ENCODE results near the gene NLRP12. TPM values are rescaled to one million over a fixed set of nuclear protein-coding genes. Genes with fewer than 3 reads are reported as not detected.
"Not testable (repeated sequence)": the region's sequence is repeated elsewhere in the genome, so short reads cannot be mapped to it uniquely, and the experiment has no call there.

The NLRP12 gene, protein sequence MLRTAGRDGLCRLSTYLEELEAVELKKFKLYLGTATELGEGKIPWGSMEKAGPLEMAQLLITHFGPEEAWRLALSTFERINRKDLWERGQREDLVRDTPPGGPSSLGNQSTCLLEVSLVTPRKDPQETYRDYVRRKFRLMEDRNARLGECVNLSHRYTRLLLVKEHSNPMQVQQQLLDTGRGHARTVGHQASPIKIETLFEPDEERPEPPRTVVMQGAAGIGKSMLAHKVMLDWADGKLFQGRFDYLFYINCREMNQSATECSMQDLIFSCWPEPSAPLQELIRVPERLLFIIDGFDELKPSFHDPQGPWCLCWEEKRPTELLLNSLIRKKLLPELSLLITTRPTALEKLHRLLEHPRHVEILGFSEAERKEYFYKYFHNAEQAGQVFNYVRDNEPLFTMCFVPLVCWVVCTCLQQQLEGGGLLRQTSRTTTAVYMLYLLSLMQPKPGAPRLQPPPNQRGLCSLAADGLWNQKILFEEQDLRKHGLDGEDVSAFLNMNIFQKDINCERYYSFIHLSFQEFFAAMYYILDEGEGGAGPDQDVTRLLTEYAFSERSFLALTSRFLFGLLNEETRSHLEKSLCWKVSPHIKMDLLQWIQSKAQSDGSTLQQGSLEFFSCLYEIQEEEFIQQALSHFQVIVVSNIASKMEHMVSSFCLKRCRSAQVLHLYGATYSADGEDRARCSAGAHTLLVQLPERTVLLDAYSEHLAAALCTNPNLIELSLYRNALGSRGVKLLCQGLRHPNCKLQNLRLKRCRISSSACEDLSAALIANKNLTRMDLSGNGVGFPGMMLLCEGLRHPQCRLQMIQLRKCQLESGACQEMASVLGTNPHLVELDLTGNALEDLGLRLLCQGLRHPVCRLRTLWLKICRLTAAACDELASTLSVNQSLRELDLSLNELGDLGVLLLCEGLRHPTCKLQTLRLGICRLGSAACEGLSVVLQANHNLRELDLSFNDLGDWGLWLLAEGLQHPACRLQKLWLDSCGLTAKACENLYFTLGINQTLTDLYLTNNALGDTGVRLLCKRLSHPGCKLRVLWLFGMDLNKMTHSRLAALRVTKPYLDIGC
- under 1 TPM; 0.09 to 0.22 TPM for total RNA-seq
- long read RNA-seq = 0 reads

DNA sequence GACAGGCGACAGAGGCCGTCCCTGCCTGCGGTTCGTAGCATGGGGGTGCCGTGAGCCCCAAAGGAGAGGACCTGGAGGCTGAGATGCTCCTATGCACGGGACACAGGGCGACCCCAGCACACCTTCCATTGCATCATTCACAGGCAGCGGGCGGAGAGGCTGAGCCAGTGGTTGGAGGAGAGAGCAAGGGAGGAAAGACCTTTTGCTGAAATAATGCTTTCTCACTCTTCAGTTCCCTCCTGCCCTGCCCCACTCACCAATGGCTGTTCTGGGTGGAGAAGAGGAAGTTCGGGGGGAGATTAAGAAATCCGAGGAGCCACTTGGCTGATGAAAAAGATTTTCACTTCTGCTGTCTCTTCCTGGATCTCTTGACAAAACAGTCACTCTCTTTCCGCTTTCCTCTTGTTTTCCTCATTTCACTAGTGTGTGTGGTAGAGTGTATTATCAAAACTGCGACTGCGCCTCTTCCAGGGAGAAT, at the start of gene NLRP12:
Gene NLRP12 (minus strand): TSS at position 181 of the 478 bp plus-strand sequence. CDS start 140 bp downstream, at position 41.
- intact Hi-C loops (cut with DNase I, micrococcal nuclease) = no loop called here
- no peak for DNase-seq
- ATAC-seq = no peak

DNA sequence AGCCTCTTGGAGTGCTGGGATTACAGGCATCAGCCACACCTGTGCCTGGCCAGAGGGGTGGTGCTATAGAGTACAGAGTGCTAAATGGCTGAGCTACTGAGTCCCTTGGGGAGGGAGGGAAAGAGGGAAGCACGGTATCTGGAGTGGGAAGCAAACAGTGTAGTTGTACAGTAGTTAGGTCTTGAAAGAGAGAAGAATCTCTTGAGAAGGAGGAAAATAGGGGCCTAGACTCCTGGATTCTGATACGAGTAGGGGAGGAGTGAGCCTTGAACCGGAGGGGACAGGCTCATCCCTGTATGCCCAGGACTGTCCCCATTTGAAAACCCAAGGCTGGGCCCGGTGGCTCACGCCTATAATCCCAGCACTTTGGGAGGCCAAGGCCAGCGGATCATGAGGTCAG, 48.6 kb upstream of the NLRP12 start:
- intact Hi-C loops (cut with DNase I, micrococcal nuclease) = no loop called here
- no peak for DNase-seq
- ATAC-seq = no peak

DNA sequence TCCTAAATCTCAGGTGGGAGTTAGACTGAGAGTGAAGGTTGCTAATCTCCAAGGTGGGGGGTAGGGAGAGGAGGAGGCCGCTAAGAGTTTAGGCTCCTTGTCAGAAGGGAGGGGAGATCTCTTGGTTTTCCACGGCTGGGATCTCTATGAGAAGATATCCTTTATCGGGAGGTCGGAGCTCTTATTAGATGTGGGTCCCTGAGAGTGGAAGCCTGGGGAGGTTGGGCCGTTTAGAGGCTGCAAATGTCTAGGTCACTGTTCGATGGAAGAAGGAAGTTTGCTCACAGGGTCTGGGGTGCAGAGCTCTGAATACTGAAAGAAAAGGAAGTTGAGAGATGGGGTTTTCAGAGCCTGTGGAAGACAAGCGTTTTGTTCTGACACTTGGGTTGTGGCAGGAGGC, 47.3 kb upstream of the NLRP12 start:
- intact Hi-C loops (cut with DNase I, micrococcal nuclease) = no loop called here
- ATAC-seq (no peak), DNase-seq (no peak)

DNA sequence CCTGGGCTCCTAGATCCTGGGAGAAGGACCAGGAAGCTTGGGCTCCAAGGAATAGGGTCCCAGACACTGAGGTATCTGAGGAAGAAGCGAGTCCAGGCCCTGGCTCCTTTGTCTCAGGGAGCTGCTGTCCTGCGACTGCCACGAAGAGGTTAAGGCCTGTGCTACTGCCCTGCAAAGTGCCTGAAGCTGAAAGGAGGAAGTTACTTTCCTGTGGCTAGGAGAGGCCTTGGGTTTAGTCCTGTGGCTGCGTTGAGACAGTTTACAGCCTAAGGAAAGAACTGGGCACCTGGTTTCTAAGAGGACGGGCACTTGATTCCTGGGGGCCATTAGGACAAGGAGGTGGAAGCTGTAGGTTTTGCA, 46.4 kb upstream of the NLRP12 start:
- peak; percentile 61 to 75 for DNase-seq
- intact Hi-C loops (cut with DNase I, micrococcal nuclease) = no loop called here
- ATAC-seq = peak; percentile 31

DNA sequence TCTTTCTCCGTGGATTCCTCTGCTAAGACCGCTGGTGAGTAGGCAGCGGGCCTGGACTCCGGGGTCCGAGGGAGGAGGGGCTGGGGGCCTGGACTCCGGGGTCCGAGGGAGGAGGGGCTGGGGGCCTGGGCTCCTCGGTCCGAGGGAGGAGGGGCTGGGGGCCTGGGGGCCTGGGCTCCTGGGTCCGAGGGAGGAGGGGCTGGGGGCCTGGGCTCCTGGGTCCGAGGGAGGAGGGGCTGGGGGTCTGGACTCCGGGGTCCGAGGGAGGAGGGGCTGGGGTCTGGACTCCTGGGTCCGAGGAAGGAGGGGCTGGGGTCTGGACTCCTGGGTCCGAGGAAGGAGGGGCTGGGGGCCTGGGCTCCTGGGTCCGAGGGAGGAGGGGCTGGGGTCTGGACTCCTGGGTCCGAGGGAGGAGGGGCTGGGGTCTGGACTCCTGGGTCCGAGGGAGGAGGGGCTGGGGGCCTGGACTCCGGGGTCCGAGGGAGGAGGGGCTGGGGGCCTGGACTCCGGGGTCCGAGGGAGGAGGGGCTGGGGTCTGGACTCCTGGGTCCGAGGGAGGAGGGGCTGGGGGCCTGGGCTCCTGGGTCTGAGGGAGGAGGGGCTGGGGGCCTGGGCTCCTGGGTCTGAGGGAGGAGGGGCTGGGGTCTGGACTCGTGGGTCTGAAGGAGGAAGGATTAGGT, 45.8 kb upstream of the NLRP12 start:
- DNase-seq; ATAC-seq; intact Hi-C loops (cut with DNase I, micrococcal nuclease): not testable (repeated sequence)

DNA sequence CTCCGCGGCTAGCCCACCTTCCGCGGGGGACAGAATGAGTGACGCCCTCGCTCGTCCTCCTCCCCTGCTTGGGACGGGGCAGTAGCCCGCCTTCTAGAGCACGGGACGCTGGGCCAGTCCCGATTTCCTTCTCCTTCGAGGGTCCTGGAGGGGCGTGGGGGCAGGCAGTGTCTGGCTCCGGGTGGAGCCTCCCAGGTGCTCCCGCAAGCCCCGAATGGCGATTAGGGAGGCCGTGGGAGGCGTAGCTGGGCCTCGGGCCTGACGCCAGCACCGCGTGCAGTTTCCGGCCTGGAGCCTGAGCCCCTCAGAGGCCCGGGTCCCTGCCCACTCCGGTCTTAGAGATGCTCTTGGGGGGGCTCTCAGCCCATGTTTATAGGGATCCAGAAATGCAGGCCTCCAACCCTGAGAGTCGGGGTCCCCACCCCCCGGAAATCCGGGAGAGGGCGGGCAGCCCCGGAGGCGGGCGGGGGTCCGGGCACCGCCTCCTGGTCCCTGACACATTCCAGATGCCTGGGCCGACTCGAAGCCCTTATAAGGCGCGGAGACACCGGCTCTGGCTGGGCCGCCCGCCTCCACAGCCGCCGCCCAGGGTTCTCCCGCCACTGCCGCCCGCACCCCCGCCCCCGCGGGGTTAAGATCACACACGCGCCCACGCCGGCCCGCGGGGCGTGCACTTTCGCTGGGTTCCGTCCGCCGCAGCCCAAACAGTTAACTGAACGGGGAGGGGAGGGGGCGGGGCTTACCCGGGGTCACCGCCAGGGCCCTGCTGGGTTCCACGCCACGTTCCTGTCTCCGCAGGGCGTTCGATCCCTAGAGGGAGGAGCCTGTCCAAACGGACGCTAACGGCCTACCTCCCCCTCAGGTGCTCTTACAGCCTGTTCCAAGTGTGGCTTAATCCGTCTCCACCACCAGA, 45.0 kb upstream of the NLRP12 start:
- DNase-seq (peak; percentile 93 to 94), ATAC-seq (peak; percentile 66)
- intact Hi-C loops (cut with DNase I, micrococcal nuclease) = no loop called here

DNA sequence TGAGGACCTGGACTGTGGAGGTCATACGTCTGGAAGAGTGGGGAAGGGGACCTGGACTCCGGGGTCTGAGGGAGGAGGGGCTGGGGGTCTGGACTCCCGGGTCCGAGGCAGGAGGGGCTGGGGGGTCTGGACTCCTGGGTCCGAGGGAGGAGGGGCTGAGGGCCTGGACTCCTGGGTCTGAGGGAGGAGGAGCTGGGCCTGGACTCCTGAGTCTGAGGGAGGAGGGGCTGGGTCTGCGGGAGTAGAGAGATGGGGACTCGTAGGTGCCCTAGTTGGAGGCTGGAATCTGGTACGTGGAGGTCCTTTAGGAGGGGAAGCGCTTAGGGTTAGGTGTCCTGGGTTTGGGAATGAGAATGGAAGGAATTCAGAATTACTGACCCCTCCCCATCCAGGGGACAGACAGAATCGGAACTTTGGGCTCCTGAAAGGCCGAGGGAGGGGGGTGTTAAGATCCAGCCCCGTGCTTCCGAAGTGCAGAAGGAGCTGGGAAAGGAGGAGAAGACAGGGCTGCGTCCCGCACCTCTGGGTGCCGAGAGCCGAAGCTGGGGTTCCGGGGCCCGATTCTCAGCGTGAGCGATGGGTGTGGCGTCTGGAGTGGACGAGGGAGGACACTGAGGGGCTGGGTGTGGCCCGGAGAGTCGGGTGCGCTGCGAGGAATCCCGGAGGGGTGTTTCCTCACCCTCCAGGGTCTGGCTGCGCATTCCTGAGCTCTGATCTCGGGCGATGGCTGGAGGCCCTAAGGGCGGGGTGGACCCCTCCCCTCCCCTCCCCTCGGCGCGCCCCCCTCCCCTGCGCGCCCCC, 44.2 kb upstream of the NLRP12 start:
- intact Hi-C loops (cut with DNase I, micrococcal nuclease) = no loop called here
- peak; percentile 10 for ATAC-seq
- DNase-seq = peak; percentile 71 to 76

DNA sequence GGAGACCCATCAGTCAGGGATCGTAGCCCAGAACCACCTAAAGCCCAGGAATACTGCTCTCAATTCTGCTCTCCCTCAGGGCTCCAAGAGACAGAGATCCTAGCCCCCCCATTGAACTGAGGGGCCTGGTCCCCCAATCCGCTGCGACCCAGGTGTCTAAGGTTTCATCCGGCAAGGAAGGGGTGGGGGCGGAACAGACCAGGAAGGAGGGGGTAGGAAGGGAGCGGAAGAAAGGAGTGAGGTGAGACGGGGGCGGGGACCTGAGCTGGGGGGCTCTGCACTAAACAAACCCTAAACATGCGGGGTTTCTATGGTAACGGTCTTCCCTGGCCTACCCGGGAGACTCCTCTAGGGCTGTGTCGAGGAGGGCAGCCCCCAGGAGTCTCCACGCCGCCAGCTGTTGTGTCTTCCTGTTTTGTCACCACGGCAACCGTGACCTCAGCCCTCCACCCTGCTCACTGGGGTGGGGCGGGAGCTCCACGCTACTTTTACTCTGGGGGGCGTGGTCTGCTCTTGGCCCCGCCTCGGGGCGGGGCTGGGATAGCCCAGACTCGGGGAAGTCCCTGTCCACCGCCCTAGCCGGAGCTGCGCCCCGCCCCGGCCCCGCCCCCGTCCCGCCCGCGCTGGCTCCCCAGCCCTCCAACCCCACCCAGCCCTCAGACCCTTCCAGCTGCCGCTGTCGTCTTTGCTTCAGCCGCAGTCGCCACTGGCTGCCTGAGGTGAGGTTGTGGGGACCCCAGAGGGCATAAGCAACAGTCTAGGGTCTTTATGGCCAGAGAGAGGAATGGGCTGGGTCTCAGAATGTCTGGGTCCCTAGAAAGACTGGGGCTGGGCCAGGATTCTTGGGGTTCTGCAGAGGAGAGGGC, 43.3 kb upstream of the NLRP12 start, which contains the start of gene MYADM:
Gene MYADM (plus strand): TSS at position 659 of the 866 bp plus-strand sequence. CDS start 5,647 bp downstream, outside the sequence.
- peak; percentile 98 to 99 for DNase-seq
- ATAC-seq = peak; percentile 74
- intact Hi-C loops (cut with DNase I, micrococcal nuclease) = no loop called here

DNA sequence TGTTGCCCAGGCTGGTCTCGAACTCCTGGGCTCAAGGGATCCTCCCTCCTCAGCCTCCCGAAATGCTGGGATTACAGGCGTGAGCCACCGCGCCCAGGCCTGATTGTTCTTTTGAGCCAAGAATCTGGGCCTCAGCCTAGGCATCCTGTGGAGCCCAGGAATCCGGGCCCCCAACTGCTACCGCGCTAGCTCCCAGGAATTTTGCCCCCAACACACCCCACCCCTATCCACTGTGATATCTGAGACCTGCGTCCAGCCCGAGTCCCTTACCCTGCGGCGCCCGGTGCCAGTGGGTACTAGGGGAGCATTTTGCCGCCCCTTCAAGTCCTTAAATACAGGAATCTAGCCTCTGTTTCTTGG, 42.7 kb upstream of the NLRP12 start:
- peak in 1 of 2 donors; percentile 38 for DNase-seq
- no peak for ATAC-seq
- intact Hi-C loops (cut with DNase I, micrococcal nuclease) = no loop called here

DNA sequence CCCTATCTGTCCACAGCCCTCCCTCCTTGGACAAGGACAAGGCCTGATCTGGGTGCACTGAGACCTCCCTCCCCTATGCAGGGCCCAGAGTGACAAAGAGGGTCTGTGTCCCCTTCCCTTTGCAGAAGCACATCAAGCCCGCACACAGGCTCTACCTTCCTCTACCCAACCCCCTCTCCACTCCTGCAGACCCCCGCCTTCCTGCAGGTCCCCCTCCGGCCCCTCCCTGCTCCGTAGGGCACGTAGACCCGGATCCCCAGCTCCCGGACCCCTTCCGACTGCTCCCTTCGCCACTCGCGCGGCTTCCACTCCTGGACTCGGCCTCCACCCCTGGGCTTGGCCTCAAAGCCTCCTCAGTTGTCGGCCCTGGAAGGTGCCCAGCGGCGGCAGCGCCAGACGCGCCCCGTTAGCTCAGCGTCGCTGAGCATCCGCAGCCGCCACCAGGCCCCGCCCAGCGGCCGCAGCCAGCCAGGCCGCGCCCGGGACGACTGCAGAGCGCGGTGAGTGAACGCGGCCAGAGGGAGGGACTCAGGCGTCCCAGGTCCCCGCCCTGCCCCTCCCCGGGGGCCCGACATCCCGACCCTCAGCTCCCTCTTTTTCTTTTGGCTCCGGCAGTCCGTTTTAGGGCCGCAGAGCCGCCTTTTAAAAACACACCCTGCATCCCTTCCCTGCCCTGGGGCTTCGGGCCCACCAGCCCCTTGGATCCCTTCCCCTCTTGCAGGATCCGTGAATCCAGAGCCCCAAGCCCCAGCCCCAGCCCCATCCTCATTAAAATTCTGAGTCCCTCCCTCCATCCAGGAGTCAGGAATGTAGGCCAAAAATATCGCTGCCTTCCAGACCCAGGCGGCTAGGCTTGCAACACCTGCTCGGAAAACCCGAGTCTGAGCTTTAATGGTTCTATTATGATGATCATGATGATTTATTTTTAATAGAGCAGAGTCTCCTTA, 42.1 kb upstream of the NLRP12 start:
- intact Hi-C loops (cut with DNase I, micrococcal nuclease) = no loop called here
- ATAC-seq = peak; percentile 40
- peak; percentile 79 to 81 for DNase-seq

DNA sequence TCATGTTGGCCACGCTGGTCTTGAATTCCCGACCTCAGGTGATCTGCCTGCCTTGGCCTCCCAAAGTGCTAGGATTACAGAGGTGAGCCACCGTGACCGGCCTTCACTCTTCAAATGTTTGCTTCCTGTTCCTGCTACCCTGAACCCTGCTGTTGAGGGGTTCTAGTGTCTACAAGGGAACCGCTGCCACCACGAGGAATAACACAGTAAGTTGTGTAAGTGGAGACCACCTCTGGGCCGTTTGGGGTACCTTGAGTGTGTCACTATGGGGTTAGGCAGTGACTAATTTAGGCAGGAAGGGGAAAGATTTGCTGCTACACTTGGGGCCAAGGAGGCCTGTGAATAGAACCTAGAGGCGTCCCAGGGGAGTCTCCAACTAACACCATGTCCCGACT, 41.4 kb upstream of the NLRP12 start:
- ATAC-seq (no peak), DNase-seq (no peak)
- intact Hi-C loops (cut with DNase I, micrococcal nuclease) = no loop called here

DNA sequence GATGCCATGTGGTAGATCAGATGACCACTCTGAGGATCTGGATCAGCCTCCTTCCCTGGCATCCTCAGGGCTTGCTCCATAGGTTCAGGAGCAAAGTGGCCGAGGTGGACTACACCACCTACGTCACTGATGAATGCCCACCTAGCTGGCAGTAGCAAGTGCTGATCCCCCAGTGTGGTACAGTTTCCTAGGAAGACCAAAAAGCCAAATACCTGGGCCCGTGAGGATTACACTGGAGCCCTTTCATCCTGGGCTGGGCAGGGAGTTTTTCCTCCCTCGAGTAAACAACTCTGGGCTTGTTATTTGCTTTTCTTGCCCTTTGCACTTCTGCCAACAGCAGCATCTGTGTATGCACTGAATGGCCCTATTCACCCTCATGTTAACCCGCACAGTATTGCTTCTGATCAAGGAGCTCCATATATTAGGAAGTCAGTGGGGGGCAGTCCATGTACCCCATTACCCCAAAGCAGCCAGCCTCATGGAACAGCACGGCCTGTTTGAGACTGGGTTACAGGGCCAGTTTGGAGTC, 40.3 kb upstream of the NLRP12 start:
- DNase-seq (peak; percentile 54 to 60), ATAC-seq (peak; percentile 40)
- intact Hi-C loops (cut with DNase I, micrococcal nuclease) = no loop called here

DNA sequence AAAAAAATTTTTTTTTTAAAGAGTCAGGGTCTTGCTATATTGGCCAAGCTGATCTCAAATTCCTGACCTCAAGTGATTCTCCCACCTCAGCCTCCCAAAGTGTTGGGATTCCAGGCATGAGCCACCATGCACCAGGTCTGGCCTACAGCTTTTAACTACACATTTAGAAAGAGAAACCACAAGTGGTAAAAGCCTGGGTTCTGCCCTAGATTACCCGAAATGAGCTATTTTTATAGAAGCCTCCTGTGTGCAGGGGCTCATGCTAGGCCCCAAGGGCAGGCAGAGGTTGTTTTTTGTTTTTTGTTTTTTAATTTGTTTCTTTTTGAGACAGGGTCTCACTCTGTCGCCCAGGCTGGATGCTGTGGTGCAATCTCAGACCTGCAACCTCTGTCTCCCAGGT, 29.6 kb upstream of the NLRP12 start:
- intact Hi-C loops (cut with DNase I, micrococcal nuclease) = no loop called here
- ATAC-seq = no peak
- no peak for DNase-seq

DNA sequence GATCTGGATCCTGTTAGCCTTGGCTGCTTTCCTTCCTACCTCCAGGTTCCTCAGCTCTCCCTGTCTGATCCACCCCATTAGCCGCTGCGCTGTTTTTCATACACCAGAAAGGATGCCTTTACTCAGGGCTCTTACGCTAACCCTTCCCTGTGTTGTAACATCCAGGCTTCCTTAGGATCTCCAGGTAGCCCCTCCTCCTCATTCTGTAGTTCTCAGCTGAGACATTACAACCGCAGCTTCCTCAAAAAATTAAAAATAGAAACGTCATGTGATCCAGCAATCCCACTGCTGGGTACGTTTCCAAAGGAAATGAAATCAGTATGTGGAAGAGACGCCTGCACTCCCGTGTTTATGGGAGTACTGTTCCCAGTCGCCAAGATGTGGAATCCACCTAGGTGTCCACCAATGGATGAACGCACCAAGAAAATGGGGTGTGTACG, 25.1 kb upstream of the NLRP12 start:
- intact Hi-C loops (cut with DNase I, micrococcal nuclease) = no loop called here
- DNase-seq (no peak), ATAC-seq (no peak)

DNA sequence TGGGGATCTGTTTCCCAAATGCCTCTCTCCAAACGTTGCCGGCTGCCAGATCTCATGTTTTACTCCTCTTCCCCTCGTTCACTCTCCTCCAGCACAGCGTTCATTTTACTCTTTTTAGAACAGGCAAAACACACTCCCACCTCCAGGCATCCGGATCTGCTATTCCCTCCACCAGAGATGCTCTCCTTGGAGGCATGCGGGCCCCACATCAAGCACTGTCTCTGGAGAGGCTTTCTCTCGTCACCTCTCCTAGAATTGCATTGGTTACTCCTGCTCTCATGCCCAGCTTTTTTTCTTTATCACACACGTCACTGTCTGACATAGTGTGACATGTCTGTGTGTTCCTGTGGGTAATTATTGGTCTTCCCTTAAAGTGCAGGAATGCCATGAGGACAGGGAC, 23.4 kb upstream of the NLRP12 start:
- intact Hi-C loops (cut with DNase I, micrococcal nuclease) = no loop called here
- ATAC-seq (no peak), DNase-seq (no peak)

Data from left colon (tissue), 2 donors.